HL-60 (cell line): ENCODE data around the gene CENPVL1.

Experiments used
- GABPA ChIP-seq: IDR thresholded peaks from 2 replicates; pipeline ENCODE4 v1.6.1; 2012; ENCODE audit warnings: low read depth
- POLR2AphosphoS5 ChIP-seq: IDR thresholded peaks from 2 replicates; pipeline ENCODE4 v1.6.1; 2012; ENCODE audit warnings: low read depth
- TF ChIP-seq, protein P1 (sequence below): IDR thresholded peaks from one replicate; pipeline ENCODE4 v1.5.1; 2011; ENCODE audit warnings: low read length, control low read depth, inconsistent platforms; ENCODE audit not compliant: insufficient read depth
- TF ChIP-seq, protein P2 (sequence below): IDR thresholded peaks from 2 replicates; pipeline ENCODE4 v1.6.1; 2012; ENCODE audit warnings: low read depth; ENCODE audit not compliant: insufficient replicate concordance

DNA sequence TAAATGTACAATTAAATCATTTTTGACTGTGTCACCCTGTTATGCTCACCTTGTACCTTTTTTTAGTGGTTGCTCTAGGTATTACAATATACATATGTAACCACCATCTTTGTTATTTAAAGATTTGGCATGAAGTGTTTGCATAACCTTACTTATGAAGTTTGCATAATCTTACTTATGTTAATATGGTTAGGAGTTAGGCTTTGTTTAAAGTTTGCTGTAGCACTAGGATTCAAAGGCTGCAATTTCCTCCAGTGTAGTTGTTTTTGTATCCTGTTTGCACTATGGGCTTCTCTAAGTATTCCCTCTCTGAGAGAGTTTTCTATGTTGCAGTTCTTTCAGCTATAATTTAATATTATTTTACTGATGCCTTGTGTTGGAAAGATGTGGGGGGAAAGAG is 17.9 kb downstream of the CENPVL1 start:
- TF ChIP-seq, protein P1, sequence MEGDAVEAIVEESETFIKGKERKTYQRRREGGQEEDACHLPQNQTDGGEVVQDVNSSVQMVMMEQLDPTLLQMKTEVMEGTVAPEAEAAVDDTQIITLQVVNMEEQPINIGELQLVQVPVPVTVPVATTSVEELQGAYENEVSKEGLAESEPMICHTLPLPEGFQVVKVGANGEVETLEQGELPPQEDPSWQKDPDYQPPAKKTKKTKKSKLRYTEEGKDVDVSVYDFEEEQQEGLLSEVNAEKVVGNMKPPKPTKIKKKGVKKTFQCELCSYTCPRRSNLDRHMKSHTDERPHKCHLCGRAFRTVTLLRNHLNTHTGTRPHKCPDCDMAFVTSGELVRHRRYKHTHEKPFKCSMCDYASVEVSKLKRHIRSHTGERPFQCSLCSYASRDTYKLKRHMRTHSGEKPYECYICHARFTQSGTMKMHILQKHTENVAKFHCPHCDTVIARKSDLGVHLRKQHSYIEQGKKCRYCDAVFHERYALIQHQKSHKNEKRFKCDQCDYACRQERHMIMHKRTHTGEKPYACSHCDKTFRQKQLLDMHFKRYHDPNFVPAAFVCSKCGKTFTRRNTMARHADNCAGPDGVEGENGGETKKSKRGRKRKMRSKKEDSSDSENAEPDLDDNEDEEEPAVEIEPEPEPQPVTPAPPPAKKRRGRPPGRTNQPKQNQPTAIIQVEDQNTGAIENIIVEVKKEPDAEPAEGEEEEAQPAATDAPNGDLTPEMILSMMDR: no peak
- TF ChIP-seq POLR2AphosphoS5: no peak
- TF ChIP-seq, protein P2, sequence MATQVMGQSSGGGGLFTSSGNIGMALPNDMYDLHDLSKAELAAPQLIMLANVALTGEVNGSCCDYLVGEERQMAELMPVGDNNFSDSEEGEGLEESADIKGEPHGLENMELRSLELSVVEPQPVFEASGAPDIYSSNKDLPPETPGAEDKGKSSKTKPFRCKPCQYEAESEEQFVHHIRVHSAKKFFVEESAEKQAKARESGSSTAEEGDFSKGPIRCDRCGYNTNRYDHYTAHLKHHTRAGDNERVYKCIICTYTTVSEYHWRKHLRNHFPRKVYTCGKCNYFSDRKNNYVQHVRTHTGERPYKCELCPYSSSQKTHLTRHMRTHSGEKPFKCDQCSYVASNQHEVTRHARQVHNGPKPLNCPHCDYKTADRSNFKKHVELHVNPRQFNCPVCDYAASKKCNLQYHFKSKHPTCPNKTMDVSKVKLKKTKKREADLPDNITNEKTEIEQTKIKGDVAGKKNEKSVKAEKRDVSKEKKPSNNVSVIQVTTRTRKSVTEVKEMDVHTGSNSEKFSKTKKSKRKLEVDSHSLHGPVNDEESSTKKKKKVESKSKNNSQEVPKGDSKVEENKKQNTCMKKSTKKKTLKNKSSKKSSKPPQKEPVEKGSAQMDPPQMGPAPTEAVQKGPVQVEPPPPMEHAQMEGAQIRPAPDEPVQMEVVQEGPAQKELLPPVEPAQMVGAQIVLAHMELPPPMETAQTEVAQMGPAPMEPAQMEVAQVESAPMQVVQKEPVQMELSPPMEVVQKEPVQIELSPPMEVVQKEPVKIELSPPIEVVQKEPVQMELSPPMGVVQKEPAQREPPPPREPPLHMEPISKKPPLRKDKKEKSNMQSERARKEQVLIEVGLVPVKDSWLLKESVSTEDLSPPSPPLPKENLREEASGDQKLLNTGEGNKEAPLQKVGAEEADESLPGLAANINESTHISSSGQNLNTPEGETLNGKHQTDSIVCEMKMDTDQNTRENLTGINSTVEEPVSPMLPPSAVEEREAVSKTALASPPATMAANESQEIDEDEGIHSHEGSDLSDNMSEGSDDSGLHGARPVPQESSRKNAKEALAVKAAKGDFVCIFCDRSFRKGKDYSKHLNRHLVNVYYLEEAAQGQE: no peak
- no peak for TF ChIP-seq GABPA
